ENCODE data around the gene OR2J3. TPM values are rescaled to one million over a fixed set of nuclear protein-coding genes. Genes with fewer than 3 reads are reported as not detected.

OR2J3 gene
- total and polyA plus RNA-seq, 10 of the 15 experiments (the other 5 are each of a cell fraction or from before 2014, with no cell fraction given) = not detected

- POLR2A ChIA-PET = no interaction called here
- ATAC-seq (no peak), DNase-seq (ENCODE audit: low read depth, low spot score) (no peak), FAIRE-seq (no peak)
- in situ Hi-C loops (cut with MboI) = no loop called here
- SMC1A ChIA-PET (ENCODE audit: uncharacterized antibody, unreplicated experiment) = no interaction called here
- H3K79me2 ChIP-seq (ENCODE audit: control insufficient read depth, insufficient read depth, low read length) = no peaks in the 10 kb centered on the region
- no peak overlapping the region for H3K4me3 ChIP-seq
- CTCF ChIA-PET = no interaction called here
- BruUV-seq (replicated peaks) = no TSS peak
- intact Hi-C loops (cut with micrococcal nuclease; ENCODE audit: unreplicated experiment) = no loop called here
- no peak overlapping the region for H3K9ac ChIP-seq (ENCODE audit: control insufficient read depth, insufficient read depth, low read length)
- H2AFZ ChIP-seq (ENCODE audit: control insufficient read depth, low read depth, low read length) = no peak overlapping the region
- no peak for TF ChIP-seq NRF1 (conservative IDR thresholded peaks at IDR 0.05; ENCODE audit: low read depth, low read length)
- TF ChIP-seq KDM1A (IDR thresholded peaks at IDR 0.05; ENCODE audit: borderline replicate concordance) = no peak
- TF ChIP-seq STAT1 (conservative IDR thresholded peaks at IDR 0.05) = no peak
- TF ChIP-seq PBX3 (IDR thresholded peaks at IDR 0.05; ENCODE audit: insufficient replicate concordance, low read depth, low read length) = no peak
- TF ChIP-seq NKRF (conservative IDR thresholded peaks at IDR 0.05) = no peak
- no peak for TF ChIP-seq SREBF1 (IDR thresholded peaks at IDR 0.05; ENCODE audit: low read length)
- no peak for TF ChIP-seq BCL11A (IDR thresholded peaks at IDR 0.05; ENCODE audit: low read depth, low read length)
- no peak for TF ChIP-seq SUPT20H (IDR thresholded peaks at IDR 0.05; ENCODE audit: borderline replicate concordance, control insufficient read depth, low read depth, low read length)
- no peak for TF ChIP-seq HDAC6 (IDR thresholded peaks at IDR 0.05; ENCODE audit: unreplicated experiment)
- no peak for TF ChIP-seq IRF5 (IDR thresholded peaks at IDR 0.05; ENCODE audit: borderline replicate concordance)
- TF ChIP-seq YBX1 (IDR thresholded peaks at IDR 0.05) = no peak
- TF ChIP-seq HSF1 (IDR thresholded peaks at IDR 0.05; ENCODE audit: low read depth, low read length) = no peak
- TF ChIP-seq ZNF274 (IDR thresholded peaks at IDR 0.05; ENCODE audit: insufficient read depth, insufficient read length) = no peak
- TF ChIP-seq SMC3 (IDR thresholded peaks at IDR 0.05; ENCODE audit: borderline replicate concordance, low read length) = no peak
- no peak for TF ChIP-seq NFIC (IDR thresholded peaks at IDR 0.05; ENCODE audit: low read depth, low read length)
- H3K36me3 ChIP-seq (ENCODE audit: control insufficient read depth in 2 of 2, insufficient read depth in 2 of 2, low read length in 1 of 2) = no peaks in the 10 kb centered on the region
- 0% methylated on average over 2 of the region's 2 CpGs for WGBS (ENCODE audit: insufficient coverage, insufficient replicate concordance, low lambda C conversion rate, missing lambda C conversion rate)
- no peak overlapping the region for H3K27ac ChIP-seq (ENCODE audit: control insufficient read depth, insufficient read depth)
- RAD21 ChIA-PET (ENCODE audit: unreplicated experiment) = interaction anchor here (0.6 kb wide), 1 partner anchor 64 kb away, joined by 3 read pairs; no protein-coding TSS in a partner anchor
- no peaks in the 10 kb centered on the region for H4K20me1 ChIP-seq (ENCODE audit: control insufficient read depth, insufficient read depth)
- H3K4me1 ChIP-seq (ENCODE audit: control insufficient read depth, insufficient read depth, low read length) = no peaks in the 10 kb centered on the region
- peaks cover 0 to 3% of the 10 kb centered on the region in 2 experiments; a peak in 1 of 4 replicates for H3K27me3 ChIP-seq (replicated peaks in 1 of 2; ENCODE audit: control insufficient read depth in 2 of 2, insufficient read depth in 2 of 2, low read length in 1 of 2)
- no peaks in the 10 kb centered on the region for H3K9me3 ChIP-seq (replicated peaks; ENCODE audit: control insufficient read depth, insufficient read depth, low read length)
- H3K4me2 ChIP-seq (ENCODE audit: control insufficient read depth, insufficient read depth) = no peak overlapping the region
These were observed 23.8 kb downstream of the OR2J3 start for GRCh38 chr6:29131691-29132090.

Data from GM12878 (cell line).